ENCODE data around the gene OR51G1.

Gene OR51G1

DNA sequence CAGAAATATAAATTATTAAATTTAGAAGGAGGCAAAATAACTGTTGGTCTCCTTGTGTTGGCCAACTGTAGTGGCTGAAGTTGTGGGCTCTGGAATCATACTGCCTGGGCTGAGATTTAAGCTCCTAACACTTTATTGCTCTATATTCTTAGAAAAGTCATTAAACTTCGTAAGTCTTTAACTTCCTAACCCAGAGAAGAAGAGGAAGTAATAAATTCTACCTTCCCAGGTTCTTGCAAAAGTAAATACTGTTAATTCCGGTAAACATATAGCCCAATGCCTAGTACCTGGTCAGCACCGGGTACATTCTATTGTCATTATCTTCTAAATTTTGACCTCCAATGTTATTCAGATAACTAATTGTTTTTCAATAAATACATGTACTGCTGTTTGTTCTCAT lies 38.0 kb downstream of the OR51G1 start:
- no peak overlapping the region for H3K18ac ChIP-seq (ENCODE audit: low read length)
- H3K4me2 ChIP-seq (ENCODE audit: low read length), result no peak overlapping the region
- no peak overlapping the region for H3K4me3 ChIP-seq (ENCODE audit: low read depth, low read length)
- H3K27me3 ChIP-seq (ENCODE audit: insufficient read depth, low read length), result no peaks in the 10 kb centered on the region
- H2AFZ ChIP-seq (ENCODE audit: insufficient read depth, low read length, poor library complexity), result no peak overlapping the region
- H3K9me3 ChIP-seq (ENCODE audit: insufficient read depth, low read depth, low read length), result no peaks in the 10 kb centered on the region
- H2BK5ac ChIP-seq (ENCODE audit: low read depth, low read length, poor library complexity), result no peak overlapping the region
- no peaks in the 10 kb centered on the region for H3K79me2 ChIP-seq (ENCODE audit: control insufficient read depth, insufficient read depth, low read length, poor library complexity)
- H3K79me1 ChIP-seq (ENCODE audit: low read length), result no peaks in the 10 kb centered on the region
- no peak overlapping the region for H3K9ac ChIP-seq (ENCODE audit: low read length)
- H3K23ac ChIP-seq (ENCODE audit: low read length), result no peak overlapping the region
- H4K12ac ChIP-seq (ENCODE audit: low read depth, low read length), result no peak overlapping the region
- H4K91ac ChIP-seq (ENCODE audit: low read depth, low read length), result no peak overlapping the region
- no peak overlapping the region for H2BK120ac ChIP-seq (ENCODE audit: insufficient read depth, low read length, poor library complexity)
- no CpG with 5 or more reads among the region's 3 CpGs for WGBS (ENCODE audit: extremely low coverage, insufficient coverage, insufficient read length)
- H3K36me3 ChIP-seq (ENCODE audit: control insufficient read depth in 1 of 2, insufficient read depth in 2 of 2, low read length in 2 of 2), result no peaks in the 10 kb centered on the region
- H3K14ac ChIP-seq (ENCODE audit: low read length), result no peak overlapping the region
- H4K8ac ChIP-seq (ENCODE audit: low read depth, low read length), result no peak overlapping the region
- H2AK5ac ChIP-seq (ENCODE audit: low read length), result no peak overlapping the region
- H2BK12ac ChIP-seq (ENCODE audit: low read length), result no peak overlapping the region
- H3K27ac ChIP-seq (ENCODE audit: low read depth, low read length), result no peak overlapping the region
- H3K4me1 ChIP-seq (ENCODE audit: control insufficient read depth in 1 of 2, insufficient read depth in 2 of 2, low read length in 2 of 2), result peaks cover 0 to 3% of the 10 kb centered on the region in 2 experiments
- no peak for DNase-seq
- H3K4ac ChIP-seq (ENCODE audit: low read depth, low read length), result no peak overlapping the region

DNA sequence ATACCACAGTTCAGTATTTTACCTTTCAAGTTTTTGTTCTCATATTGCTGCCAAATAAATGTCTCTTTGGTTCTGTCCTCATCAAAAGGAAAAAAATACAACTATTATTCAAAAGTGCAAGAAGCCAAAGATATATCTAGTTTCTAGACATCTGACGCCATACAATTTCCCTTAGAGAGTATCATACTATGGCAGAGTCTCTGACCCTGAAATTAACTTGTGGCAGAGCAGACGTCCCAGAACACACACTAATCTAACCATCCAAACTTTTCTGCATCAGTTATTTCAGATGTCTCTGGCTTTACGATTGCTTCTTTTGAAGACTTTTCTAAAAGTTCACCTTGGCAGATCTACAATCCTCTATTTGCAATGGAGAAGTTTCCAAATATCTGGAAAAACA lies 39.8 kb downstream of the OR51G1 start:
- H4K91ac ChIP-seq (ENCODE audit: low read depth, low read length), result no peak overlapping the region
- peaks cover 0 to 3% of the 10 kb centered on the region in 2 experiments for H3K4me1 ChIP-seq (ENCODE audit: control insufficient read depth in 1 of 2, insufficient read depth in 2 of 2, low read length in 2 of 2)
- H3K36me3 ChIP-seq (ENCODE audit: control insufficient read depth in 1 of 2, insufficient read depth in 2 of 2, low read length in 2 of 2), result no peaks in the 10 kb centered on the region
- H3K9ac ChIP-seq (ENCODE audit: low read length), result no peak overlapping the region
- H2AFZ ChIP-seq (ENCODE audit: insufficient read depth, low read length, poor library complexity), result no peak overlapping the region
- H2AK5ac ChIP-seq (ENCODE audit: low read length), result no peak overlapping the region
- H3K4me3 ChIP-seq (ENCODE audit: low read depth, low read length), result no peak overlapping the region
- H3K14ac ChIP-seq (ENCODE audit: low read length), result no peak overlapping the region
- H2BK5ac ChIP-seq (ENCODE audit: low read depth, low read length, poor library complexity), result no peak overlapping the region
- no peaks in the 10 kb centered on the region for H3K27me3 ChIP-seq (ENCODE audit: insufficient read depth, low read length)
- DNase-seq, result no peak
- no peak overlapping the region for H3K18ac ChIP-seq (ENCODE audit: low read length)
- no peak overlapping the region for H3K27ac ChIP-seq (ENCODE audit: low read depth, low read length)
- no peak overlapping the region for H2BK12ac ChIP-seq (ENCODE audit: low read length)
- H3K79me1 ChIP-seq (ENCODE audit: low read length), result no peaks in the 10 kb centered on the region
- H3K4me2 ChIP-seq (ENCODE audit: low read length), result no peak overlapping the region
- H4K12ac ChIP-seq (ENCODE audit: low read depth, low read length), result no peak overlapping the region
- H3K4ac ChIP-seq (ENCODE audit: low read depth, low read length), result no peak overlapping the region
- no peak overlapping the region for H2BK120ac ChIP-seq (ENCODE audit: insufficient read depth, low read length, poor library complexity)
- H3K79me2 ChIP-seq (ENCODE audit: control insufficient read depth, insufficient read depth, low read length, poor library complexity), result no peaks in the 10 kb centered on the region
- H3K9me3 ChIP-seq (ENCODE audit: insufficient read depth, low read depth, low read length), result no peaks in the 10 kb centered on the region
- H4K8ac ChIP-seq (ENCODE audit: low read depth, low read length), result no peak overlapping the region
- H3K23ac ChIP-seq (ENCODE audit: low read length), result no peak overlapping the region
- WGBS (ENCODE audit: extremely low coverage, insufficient coverage, insufficient read length), result no CpG with 5 or more reads among the region's 3 CpGs

DNA sequence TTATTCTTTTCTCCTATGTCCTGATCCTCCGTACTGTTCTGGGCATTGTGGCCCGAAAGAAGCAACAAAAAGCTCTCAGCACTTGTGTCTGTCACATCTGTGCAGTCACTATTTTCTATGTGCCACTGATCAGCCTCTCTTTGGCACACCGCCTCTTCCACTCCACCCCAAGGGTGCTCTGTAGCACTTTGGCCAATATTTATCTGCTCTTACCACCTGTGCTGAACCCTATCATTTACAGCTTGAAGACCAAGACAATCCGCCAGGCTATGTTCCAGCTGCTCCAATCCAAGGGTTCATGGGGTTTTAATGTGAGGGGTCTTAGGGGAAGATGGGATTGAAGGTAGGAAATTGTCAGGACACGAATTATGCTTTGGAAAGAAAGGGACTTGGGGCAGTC lies 41.6 kb downstream of the OR51G1 start:
- H4K12ac ChIP-seq (ENCODE audit: low read depth, low read length), result no peak overlapping the region
- no peak overlapping the region for H3K27ac ChIP-seq (ENCODE audit: low read depth, low read length)
- no peak overlapping the region for H2AK5ac ChIP-seq (ENCODE audit: low read length)
- no peaks in the 10 kb centered on the region for H3K27me3 ChIP-seq (ENCODE audit: insufficient read depth, low read length)
- H3K18ac ChIP-seq (ENCODE audit: low read length), result no peak overlapping the region
- no peak for DNase-seq
- no peaks in the 10 kb centered on the region for H3K9me3 ChIP-seq (ENCODE audit: insufficient read depth, low read depth, low read length)
- no peak overlapping the region for H4K8ac ChIP-seq (ENCODE audit: low read depth, low read length)
- no peak overlapping the region for H3K4me3 ChIP-seq (ENCODE audit: low read depth, low read length)
- no peak overlapping the region for H3K4me2 ChIP-seq (ENCODE audit: low read length)
- no peak overlapping the region for H3K9ac ChIP-seq (ENCODE audit: low read length)
- H2BK12ac ChIP-seq (ENCODE audit: low read length), result no peak overlapping the region
- no peak overlapping the region for H3K14ac ChIP-seq (ENCODE audit: low read length)
- H2BK5ac ChIP-seq (ENCODE audit: low read depth, low read length, poor library complexity), result no peak overlapping the region
- no CpG with 5 or more reads among the region's 5 CpGs for WGBS (ENCODE audit: extremely low coverage, insufficient coverage, insufficient read length)
- H3K79me2 ChIP-seq (ENCODE audit: control insufficient read depth, insufficient read depth, low read length, poor library complexity), result no peaks in the 10 kb centered on the region
- H3K79me1 ChIP-seq (ENCODE audit: low read length), result no peaks in the 10 kb centered on the region
- H3K23ac ChIP-seq (ENCODE audit: low read length), result no peak overlapping the region
- no peak overlapping the region for H2BK120ac ChIP-seq (ENCODE audit: insufficient read depth, low read length, poor library complexity)
- H2AFZ ChIP-seq (ENCODE audit: insufficient read depth, low read length, poor library complexity), result no peak overlapping the region
- H4K91ac ChIP-seq (ENCODE audit: low read depth, low read length), result no peak overlapping the region
- no peaks in the 10 kb centered on the region for H3K36me3 ChIP-seq (ENCODE audit: control insufficient read depth in 1 of 2, insufficient read depth in 2 of 2, low read length in 2 of 2)
- no peak overlapping the region for H3K4ac ChIP-seq (ENCODE audit: low read depth, low read length)
- peaks cover 0 to 3% of the 10 kb centered on the region in 2 experiments for H3K4me1 ChIP-seq (ENCODE audit: control insufficient read depth in 1 of 2, insufficient read depth in 2 of 2, low read length in 2 of 2)

DNA sequence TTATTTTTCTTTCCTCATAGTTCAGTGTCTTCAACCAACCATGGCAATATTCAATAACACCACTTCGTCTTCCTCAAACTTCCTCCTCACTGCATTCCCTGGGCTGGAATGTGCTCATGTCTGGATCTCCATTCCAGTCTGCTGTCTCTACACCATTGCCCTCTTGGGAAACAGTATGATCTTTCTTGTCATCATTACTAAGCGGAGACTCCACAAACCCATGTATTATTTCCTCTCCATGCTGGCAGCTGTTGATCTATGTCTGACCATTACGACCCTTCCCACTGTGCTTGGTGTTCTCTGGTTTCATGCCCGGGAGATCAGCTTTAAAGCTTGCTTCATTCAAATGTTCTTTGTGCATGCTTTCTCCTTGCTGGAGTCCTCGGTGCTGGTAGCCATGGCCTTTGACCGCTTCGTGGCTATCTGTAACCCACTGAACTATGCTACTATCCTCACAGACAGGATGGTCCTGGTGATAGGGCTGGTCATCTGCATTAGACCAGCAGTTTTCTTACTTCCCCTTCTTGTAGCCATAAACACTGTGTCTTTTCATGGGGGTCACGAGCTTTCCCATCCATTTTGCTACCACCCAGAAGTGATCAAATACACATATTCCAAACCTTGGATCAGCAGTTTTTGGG lies 42.2 kb downstream of the OR51G1 start, which contains the start of gene OR51T1:
Gene OR51T1, plus strand, starts transcription at position 41 of the 641 bp plus-strand sequence. Its CDS starts 0 bp downstream, at position 41.
- H4K91ac ChIP-seq (ENCODE audit: low read depth, low read length), result no peak within 1 kb of the TSS
- H3K27ac ChIP-seq (ENCODE audit: low read depth, low read length), result no peak within 1 kb of the TSS
- H3K79me1 ChIP-seq (ENCODE audit: low read length), result no peaks in the 10 kb centered on the region
- no peak within 1 kb of the TSS for H2BK5ac ChIP-seq (ENCODE audit: low read depth, low read length, poor library complexity)
- H2AFZ ChIP-seq (ENCODE audit: insufficient read depth, low read length, poor library complexity), result no peak within 1 kb of the TSS
- no peaks in the 10 kb centered on the region for H3K9me3 ChIP-seq (ENCODE audit: insufficient read depth, low read depth, low read length)
- H3K4ac ChIP-seq (ENCODE audit: low read depth, low read length), result no peak within 1 kb of the TSS
- no peak within 1 kb of the TSS for H2AK5ac ChIP-seq (ENCODE audit: low read length)
- no peaks in the 10 kb centered on the region for H3K79me2 ChIP-seq (ENCODE audit: control insufficient read depth, insufficient read depth, low read length, poor library complexity)
- H3K27me3 ChIP-seq (ENCODE audit: insufficient read depth, low read length), result no peaks in the 10 kb centered on the region
- no peak for DNase-seq
- no peaks in the 10 kb centered on the region for H3K36me3 ChIP-seq (ENCODE audit: control insufficient read depth in 1 of 2, insufficient read depth in 2 of 2, low read length in 2 of 2)
- no peak within 1 kb of the TSS for H3K9ac ChIP-seq (ENCODE audit: low read length)
- WGBS (ENCODE audit: extremely low coverage, insufficient coverage, insufficient read length), result no CpG with 5 or more reads among the region's 8 CpGs
- H3K4me3 ChIP-seq (ENCODE audit: low read depth, low read length), result no peak within 1 kb of the TSS
- H3K18ac ChIP-seq (ENCODE audit: low read length), result no peak within 1 kb of the TSS
- H2BK12ac ChIP-seq (ENCODE audit: low read length), result no peak within 1 kb of the TSS
- no peak within 1 kb of the TSS for H3K4me2 ChIP-seq (ENCODE audit: low read length)
- H4K8ac ChIP-seq (ENCODE audit: low read depth, low read length), result no peak within 1 kb of the TSS
- H3K23ac ChIP-seq (ENCODE audit: low read length), result no peak within 1 kb of the TSS
- peaks cover 0 to 3% of the 10 kb centered on the region in 2 experiments for H3K4me1 ChIP-seq (ENCODE audit: control insufficient read depth in 1 of 2, insufficient read depth in 2 of 2, low read length in 2 of 2)
- H4K12ac ChIP-seq (ENCODE audit: low read depth, low read length), result no peak within 1 kb of the TSS
- no peak within 1 kb of the TSS for H2BK120ac ChIP-seq (ENCODE audit: insufficient read depth, low read length, poor library complexity)
- H3K14ac ChIP-seq (ENCODE audit: low read length), result no peak within 1 kb of the TSS

All from trophoblast cell (in vitro differentiated cells and primary cell).